MM.1S (cell line): ENCODE data around the gene REG1A.

Experiments
- CTCF ChIP-seq: fragments of 300-600 bp; sonication (generic); IDR thresholded peaks from 2 replicates; pipeline ENCODE4 v1.5.1; 2016; ENCODE audit warnings: antibody characterized with exemption, low read length, mixed read lengths
- EZH2phosphoT487 ChIP-seq: fragments of 300-600 bp; sonication (generic); IDR thresholded peaks from 2 replicates; pipeline ENCODE4 v1.6.1; 2018; ENCODE audit warnings: antibody characterized with exemption, low read length

GRCh38 chr2:79116997-79117928 is 3.0 kb upstream of the REG1A start:
- no peak for TF ChIP-seq EZH2phosphoT487
- TF ChIP-seq CTCF: no peak
